HG02981 (cell line): Measurements from ENCODE around the gene FILIP1.

Experiments
- ATAC-seq: cut with Tn5 transposase; IDR thresholded peaks from one replicate; pipeline ENCODE4 v1.9.1; 2021; ENCODE audit warnings: mild to moderate bottlenecking, moderate library complexity; ENCODE audit not compliant: unreplicated experiment

Gene FILIP1

DNA sequence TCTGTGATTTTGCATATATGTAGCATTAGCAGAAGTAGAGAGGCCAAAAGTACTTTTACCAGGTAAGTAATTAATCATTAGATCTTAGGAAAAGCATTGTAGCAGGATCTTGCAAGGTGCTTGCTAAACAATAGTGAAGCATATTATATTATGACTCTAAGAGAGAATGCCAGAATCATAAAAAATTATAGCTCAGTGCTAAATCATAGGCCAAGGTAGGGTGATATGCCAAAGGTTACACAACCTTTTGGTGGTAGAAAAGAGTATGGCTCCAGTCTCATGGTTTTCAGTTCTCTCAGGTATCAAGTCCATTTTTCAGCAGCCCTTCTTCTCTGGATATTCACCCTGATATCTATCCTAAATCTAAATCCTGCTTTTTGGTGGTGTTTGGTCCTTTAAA, 192.1 kb downstream of the FILIP1 start:
- no peak for ATAC-seq

DNA sequence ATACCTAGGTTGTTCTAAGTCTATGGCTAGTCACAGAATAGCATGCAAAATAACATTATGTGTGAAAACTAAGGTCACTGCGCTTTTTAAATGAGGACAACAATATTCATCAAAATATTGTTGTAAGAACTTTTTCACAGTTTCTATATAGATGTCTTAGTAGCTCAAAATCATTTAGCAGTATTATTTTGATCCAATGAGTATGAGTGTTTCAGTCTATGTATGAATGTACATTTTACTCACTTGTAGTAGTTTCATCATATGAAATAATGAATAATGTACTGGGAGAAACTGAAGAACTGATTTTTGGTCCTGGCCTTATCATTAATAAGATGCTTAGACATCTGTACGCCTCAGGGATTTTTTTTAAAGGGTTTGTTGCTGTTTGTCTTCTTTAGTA, 192.5 kb downstream of the FILIP1 start:
- ATAC-seq, result no peak

DNA sequence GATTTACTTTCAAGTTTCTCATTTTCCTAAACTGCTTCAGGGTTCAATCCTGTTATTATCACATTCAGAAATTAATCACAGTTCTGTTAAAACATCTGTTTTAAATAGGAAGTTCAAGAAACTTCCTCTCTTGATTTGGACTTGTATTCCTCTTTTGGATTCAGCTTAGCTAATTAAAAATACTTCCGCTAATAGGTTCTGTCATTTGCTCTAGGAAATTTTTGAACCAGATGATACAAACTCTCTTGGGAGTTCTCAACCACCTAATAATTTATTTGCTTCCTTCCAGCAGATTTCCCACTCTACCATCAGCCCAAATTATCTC, 193.1 kb downstream of the FILIP1 start:
- no peak for ATAC-seq

DNA sequence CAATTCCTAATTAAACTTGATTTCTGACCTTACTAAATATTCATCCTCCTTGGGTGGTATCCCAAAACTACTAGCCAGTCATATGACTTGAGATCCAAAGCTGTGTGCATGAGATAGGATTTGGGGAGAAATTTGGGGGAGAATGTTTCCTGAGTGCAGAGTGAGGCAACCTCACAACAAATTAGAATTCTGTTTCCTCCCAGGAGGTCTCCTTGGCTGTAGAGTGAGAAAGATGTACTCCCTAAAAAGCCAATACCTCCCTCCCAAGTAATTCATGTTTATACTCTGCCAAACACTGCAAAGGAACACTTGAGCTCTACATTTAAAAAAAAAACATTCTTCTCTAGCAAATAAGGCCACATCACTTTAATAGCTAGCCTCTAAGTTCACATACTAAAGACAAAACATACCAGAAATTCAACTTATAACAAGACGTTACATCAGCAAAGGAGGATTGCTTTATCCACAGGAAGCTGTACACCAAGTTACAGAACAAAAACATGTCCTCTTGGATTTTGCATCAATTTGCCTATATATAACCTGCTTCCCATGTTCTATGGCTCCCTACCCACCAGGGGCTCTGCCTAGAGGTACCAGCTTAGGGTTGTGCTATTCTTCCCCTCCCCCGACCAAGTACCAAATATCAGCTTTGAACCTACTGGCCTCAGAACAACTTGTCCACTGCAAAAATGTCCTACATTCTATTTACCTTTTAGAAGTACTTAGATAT, 193.6 kb downstream of the FILIP1 start:
- no peak for ATAC-seq

DNA sequence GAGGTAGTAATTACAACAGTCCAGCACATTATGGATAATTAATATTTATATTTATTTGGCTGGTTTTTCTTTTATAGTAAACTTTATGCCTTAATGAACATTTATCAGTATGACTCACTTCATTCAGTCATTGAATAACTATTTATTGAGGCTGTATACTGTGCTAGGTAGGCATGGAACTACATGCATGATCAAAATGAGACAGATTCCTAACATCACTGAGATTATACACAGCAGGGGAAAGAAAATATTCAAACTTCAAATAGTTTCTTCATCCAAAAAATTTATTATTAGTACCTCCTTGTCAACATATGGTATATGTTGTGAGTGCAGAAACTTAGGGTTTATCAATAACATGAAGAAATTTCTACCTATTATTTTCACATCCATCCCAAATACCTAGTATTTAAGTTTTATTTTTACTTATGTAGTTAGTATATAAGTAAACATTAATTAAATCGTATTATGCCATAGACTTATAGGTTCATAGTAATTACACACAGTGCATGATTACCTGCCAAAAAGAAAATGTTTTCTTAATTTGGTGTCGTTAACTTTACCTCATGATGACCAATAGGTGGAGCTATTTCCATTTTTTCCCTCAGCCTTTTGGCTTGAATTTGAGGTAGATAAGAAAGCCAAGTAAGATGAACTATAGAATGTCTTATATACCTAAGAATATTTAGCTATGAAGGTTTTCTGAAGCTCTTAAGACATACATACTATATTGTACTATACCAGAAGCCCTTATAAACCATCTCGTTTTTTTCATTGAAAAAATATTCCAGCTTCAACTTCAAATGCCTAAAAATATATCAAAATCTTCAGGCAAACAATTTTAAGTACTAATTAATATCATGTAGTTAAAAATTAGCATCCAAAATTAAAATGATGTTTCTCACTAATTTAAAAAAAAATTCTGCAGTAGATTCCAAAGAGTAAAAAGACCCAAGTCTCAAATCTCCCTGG, 196.5 kb downstream of the FILIP1 start:
- no peak for ATAC-seq

DNA sequence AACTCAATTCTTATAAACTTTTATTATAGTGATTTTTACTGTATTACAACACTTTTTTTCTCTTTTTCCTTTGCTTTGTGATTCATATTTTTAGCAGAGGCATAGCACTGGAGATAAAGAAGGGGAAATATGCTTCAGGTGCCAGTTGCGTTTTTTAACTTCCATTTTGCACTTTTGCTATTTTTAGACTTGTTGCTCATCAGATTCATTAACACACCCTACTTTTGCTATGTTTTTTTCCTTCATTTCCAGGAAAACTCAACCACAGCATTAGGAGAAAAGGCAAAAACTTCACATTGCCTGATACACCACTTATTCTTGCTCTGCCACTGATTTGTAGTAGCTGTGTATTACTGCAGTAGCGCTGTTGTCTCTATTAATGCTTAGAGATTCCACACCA, 201.0 kb downstream of the FILIP1 start:
- no peak for ATAC-seq

DNA sequence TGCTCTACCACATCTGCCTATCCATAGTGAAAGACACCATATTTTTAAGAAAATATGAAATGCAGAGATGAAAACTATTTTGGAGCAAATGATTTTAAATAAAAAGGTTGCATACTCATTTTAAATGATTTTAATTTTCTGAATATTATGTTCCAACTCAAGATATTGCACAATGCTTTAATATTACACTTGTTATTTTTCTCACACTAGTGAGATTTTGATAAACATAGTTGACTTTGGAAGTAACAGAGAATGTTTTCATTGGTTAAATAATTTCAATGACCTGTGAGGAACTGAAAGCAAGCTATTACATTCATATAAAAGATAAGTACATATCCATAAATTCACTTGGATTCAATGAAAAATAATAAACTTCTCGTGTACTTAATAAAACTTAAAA, 201.9 kb downstream of the FILIP1 start:
- no peak for ATAC-seq

DNA sequence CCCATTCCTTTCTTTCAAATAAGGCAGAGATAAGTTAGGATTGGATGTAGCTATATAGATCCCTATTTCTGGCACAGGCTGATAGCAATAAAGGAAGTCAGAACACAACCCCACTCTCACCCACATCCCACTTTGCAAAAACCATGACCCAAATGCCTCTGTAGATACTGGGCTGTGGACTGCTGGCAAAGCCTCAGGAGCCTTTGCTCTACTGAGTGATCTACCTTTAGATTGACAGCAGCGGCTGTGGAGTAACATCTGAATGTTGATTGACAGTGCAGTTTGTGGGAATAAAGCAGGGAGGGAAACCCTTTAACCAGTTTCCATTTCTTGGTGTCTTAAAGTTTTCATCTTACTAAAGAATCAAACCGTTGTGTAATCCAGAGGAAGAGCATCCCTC, 202.3 kb downstream of the FILIP1 start:
- no peak for ATAC-seq

DNA sequence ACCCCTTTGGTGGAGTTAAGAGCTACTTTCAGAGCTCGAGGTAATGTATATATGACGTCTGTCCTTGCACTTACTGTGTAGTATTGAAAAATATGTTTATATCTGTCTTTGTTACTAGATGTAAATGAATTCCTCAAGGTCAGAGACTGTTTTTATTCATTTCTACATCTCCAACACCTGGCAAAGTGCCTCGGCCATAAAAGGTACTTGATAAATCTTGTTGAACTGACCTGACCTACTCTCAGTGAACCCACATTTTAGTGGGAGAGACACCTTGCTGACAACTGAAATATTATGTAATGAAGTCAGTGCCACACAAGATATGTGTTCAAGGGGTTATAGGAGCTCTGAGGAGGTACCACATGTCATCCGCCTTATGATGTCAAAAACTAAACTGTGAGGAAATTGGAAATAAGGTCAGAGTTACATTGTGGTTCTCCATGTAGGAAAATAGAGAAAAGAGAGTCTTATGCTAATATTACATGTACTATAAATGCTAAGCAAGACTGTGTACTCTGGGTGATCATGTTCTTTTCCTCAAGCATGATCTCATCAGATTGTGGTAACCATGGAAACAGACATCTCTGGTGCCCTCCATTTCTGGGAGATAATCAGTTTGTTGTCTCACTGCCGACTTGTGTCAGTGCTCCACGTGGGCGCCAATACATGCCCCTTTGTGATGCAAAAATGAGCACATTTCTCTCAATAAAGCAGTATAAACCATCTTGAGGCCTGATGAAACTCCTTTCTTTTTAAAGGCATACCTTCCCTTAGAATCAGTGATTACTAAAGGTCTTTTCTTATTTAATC, 203.3 kb downstream of the FILIP1 start:
- ATAC-seq, result no peak

DNA sequence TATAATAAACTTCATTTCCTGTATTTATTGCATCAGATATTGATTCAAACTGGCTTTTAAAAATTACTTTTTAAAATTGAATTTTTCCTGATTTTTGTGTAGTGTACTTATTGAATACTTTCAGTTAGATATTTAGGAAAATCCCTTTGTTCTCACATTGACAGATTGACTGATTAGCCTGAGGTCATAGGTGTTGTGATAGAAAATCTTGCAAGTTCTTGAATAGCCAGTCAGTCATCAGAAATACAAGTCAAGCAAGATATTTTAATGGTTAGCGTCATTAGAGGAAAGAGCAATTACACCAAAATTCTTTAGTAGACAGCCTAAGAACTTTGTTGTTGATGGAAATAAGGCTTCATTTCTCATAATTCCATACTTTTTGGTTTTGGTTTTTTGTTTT, 205.6 kb downstream of the FILIP1 start:
- no peak for ATAC-seq

DNA sequence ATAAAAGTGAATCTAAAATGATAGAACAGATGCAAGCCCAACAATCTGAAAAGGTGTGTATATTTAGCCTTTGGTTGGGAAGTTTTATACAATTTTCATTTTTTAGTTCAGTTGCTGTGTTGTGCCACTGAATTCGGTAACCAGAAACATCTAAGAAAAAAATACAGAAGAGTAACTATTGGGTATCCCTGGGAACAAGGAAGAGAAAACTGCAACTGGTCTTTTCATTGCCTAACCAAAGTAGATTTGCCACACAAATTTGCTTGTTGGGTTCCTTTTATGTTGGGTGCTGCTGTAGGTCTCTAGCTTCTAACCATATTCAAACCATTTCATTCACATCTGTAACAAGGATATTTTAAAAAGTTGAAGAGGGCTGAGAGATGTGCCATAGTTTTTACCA, 206.2 kb downstream of the FILIP1 start:
- no peak for ATAC-seq

DNA sequence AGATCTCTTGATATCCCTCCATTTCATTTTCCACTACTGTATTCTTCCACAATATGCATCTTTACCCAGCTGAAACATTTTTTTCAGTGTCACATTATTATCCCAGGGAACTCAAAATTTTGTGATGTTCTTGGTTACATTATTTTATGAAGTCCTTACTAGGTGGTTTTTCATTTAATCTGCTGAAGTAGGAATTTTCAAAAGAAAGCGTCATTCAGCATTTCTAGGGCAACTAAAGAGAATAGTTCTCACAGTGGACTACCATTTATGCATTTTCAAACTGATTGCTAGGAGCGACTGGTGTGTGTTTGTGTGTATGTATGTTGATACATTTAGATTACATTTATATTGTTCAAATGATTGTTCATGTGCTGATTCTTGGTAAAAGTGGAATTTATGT, 206.6 kb downstream of the FILIP1 start:
- ATAC-seq, result no peak

DNA sequence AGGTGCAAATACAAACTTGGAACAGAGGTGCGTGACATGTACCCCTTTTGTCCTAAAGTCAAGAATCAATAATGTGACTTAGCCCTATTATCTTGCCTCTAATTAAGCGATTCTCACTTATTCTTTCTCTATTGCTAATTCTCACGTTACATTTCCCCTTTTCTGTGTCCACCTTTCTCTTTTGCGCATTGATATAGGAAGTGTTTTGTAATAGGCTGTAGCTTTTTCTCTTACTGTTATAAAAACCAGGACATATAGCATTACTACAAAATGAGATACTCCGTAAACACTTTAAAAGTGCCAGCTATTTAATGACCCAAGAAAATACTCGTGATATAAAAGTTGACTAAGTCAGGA, 208.3 kb downstream of the FILIP1 start:
- ATAC-seq, result no peak

DNA sequence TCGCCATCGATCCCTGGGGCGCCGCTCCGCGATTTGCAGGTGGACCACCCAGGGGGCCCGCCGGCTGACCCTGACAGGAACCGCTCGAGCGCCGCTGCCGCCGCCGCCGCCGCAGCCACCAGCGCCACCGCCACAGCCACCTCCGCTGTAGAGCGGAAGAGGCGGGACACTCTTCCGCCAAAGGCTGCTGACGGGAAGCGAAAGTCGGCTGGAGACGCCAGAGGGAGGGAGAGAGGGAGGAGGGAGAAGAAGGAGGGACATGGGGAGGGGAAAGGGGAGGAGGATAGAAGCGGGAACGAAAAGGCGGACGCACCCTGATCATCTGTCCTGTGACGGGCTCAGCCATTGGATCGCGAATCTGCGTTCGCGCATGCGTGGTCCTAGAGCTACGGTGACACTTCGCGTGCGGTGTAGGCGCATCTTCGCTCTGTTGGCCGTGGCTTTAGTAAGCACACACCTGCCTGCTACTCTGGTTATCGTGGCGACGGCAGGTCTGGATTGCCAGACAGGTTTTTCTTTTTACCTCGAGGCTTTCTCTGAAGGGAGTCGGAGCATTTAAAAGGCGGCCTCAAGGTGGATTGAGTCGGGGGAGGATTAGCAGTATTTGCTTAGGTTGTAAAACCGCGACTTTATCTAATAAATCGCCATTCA, 208.8 kb downstream of the FILIP1 start, which contains the start of gene TMEM30A:
Gene TMEM30A (minus strand): TSS at position 161 of the 651 bp plus-strand sequence. CDS start 154 bp downstream, at position 7.
- peak; percentile 86 for ATAC-seq

DNA sequence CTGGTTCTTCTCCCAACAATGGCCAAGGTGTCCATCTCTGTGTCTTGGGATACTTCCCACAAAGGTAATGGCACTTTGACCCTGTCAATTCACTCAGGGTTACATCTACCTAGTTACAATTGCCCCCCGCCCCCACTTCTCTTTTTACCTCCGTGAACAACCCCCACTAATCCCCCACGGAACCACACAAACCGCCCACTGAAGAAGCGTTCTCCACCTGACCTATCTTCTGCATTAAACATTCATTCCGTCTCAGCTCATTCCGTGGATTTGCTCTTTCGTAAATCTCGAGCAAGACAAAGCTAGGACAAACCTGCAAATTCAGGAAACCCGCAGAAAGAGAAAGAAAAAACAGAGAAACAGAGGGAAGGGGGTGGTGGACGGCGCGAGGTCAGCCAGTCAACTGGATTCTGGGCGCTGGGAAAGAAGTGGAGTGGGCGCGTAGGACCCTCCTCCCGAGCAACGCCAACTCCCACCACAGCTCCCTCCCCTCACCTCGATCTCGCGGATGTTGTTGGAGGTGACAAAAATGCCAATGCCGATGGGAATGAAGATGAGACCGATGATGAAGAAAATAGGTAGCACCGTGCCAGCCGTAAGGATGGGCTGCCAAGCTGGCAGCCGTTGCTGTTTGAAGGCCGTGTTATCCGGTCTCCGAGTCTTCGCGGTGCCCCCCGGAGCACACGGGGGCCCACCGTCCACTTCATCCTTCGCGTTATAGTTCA, 209.5 kb downstream of the FILIP1 start:
- ATAC-seq, result peak; percentile 3

DNA sequence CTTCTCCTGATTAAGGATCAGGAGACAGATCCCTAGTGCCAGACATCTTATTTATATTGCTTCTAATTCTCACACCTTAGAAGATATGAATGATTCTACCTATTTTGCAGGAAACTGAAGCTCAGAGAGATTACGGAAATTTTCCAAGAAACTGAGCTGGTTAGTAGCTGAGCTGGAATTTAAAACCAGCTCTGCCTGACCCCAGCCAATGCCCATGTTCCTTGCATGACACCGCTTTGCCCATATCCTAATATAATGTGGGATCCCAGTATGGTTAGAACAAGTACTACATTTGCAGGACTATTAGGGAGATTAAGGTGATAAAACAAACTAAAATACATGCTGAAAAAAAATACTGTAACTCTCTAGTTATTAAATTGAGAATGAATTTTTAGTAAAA, 210.9 kb downstream of the FILIP1 start:
- ATAC-seq, result no peak

DNA sequence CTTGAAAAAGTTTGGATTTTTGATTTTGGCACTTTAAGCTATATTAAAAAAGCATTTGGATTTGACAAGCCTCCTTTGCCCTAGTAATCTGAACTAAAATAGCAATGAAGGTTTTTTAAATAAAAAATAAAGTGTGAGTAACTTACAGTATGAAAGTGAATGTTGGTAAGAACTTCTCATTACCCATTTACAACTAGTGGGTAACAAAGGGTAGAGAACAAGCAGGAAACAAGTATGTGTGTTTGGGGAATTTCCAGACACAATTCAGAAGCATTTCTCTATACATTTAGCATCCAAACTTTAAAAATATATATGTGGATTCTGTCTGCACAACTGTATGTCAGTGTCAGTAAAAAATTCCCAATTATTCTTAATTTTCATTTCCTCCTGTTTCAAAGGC, 211.9 kb downstream of the FILIP1 start:
- ATAC-seq, result peak; percentile 17

DNA sequence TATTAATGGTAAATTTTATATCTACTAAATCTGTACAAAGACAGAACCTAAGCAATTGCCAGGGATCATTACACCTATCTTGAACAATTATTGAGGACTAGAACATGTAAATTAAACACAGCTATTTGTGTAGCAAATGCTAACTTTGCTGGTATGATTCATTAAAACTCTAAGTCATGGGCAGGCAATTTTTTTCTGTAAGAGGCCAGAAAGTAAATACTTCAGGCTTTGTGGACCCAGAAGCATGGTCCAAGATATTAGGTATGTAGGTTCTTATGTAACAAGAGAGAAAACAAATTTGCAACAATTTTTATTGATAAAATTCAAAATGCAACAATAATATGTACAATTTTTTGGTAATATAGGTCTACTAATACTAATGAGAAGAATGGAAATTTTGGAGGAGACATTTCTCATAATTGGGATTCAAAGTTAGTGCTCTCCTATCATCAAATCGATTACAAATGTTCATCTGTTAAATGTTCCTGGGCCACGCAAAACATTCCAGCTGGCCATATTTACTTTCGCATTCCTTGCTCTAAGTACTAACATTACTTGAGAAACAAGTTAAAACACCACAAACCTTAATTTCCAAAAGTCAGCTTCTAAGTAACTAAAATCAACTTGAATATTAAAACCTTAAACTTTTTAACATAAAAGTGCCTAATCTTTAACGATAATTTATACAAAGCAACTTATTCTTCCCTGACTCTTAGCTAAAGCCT, 213.3 kb downstream of the FILIP1 start:
- no peak for ATAC-seq

DNA sequence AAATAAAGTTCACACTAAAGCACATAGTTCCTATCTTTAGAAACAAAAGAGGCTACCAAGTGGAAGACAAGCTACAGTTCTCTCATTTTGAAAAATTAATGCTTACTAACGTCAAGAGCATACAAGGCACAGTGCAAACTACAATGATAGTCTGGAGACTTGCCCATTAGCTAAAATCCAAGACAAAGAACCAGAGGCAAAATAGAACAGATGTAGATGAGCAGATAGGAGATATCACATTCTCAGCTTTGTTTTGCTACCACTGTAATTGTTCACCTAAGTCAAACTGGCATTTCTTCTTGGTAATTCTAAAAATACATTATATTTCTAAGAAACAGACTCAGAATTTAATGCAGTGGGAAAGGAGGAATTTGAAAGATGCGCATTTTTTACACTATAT, 214.2 kb downstream of the FILIP1 start:
- no peak for ATAC-seq
